OCI-LY1 (cell line): ENCODE data around the gene GLB1L3.
"Not testable (repeated sequence)": the region's sequence is repeated elsewhere in the genome, so short reads cannot be mapped to it uniquely, and the experiment has no call there.

Source experiments
- H2AFZ ChIP-seq: fragments of 200-600 bp; sonication (generic), shearing (Covaris generic); 2 replicates; pipeline ENCODE4 v1.6.0; 2014; ENCODE audit warnings: antibody characterized with exemption, mild to moderate bottlenecking, low read length
- H3F3A ChIP-seq: fragments of 200-600 bp; sonication (generic), shearing (Covaris generic); 2 replicates; pipeline ENCODE4 v1.6.0; 2014; ENCODE audit warnings: mild to moderate bottlenecking, antibody characterized with exemption, low read length, moderate library complexity; ENCODE audit not compliant: insufficient read depth
- H3K27ac ChIP-seq: fragments of 200-600 bp; sonication (generic); 2 replicates; pipeline ENCODE4 v1.5.1; 2014; ENCODE audit warnings: low read length, mixed run types, mild to moderate bottlenecking, low read depth; ENCODE audit not compliant: poor library complexity, severe bottlenecking
- H3K27me3 ChIP-seq: fragments of 200-600 bp; sonication (generic); 2 replicates; pipeline ENCODE4 v1.6.0; 2014; ENCODE audit warnings: antibody characterized with exemption, mild to moderate bottlenecking, low read length, moderate library complexity; ENCODE audit not compliant: insufficient read depth
- H3K36me3 ChIP-seq: fragments of 200-600 bp; sonication (generic); 2 replicates; pipeline ENCODE4 v1.6.1; 2014; ENCODE audit warnings: mild to moderate bottlenecking, antibody characterized with exemption, low read length, moderate library complexity, mixed read lengths; ENCODE audit not compliant: insufficient read depth
- H3K4me1 ChIP-seq: fragments of 200-600 bp; sonication (generic); 2 replicates; pipeline ENCODE4 v1.5.1; 2014; ENCODE audit warnings: mild to moderate bottlenecking, low read length, moderate library complexity; ENCODE audit not compliant: insufficient read depth, severe bottlenecking
- H3K4me2 ChIP-seq: fragments of 200-600 bp; sonication (generic), shearing (Covaris generic); 2 replicates; pipeline ENCODE4 v1.6.1; 2014; ENCODE audit warnings: low read length
- H3K4me3 ChIP-seq: fragments of 200-600 bp; sonication (generic); 2 replicates; pipeline ENCODE4 v1.5.1; 2014; ENCODE audit warnings: low read length, low read depth, mild to moderate bottlenecking, mixed read lengths; ENCODE audit not compliant: poor library complexity, severe bottlenecking
- H3K79me2 ChIP-seq: fragments of 200-600 bp; shearing (Covaris generic); 2 replicates; pipeline ENCODE4 v1.6.1; 2016; ENCODE audit warnings: mixed run types, low read length, mixed read lengths; ENCODE audit not compliant: insufficient read depth
- H3K9ac ChIP-seq: fragments of 200-600 bp; sonication (generic), shearing (Covaris generic); 2 replicates; pipeline ENCODE4 v1.6.1; 2014; ENCODE audit warnings: mild to moderate bottlenecking, low read length, mixed read lengths
- H3K9me2 ChIP-seq: fragments of 200-600 bp; sonication (generic), shearing (Covaris generic); 2 replicates; pipeline ENCODE4 v1.6.1; 2014; ENCODE audit warnings: low read depth, mild to moderate bottlenecking, low read length, mixed read lengths
- H3K9me3 ChIP-seq: fragments of 200-600 bp; shearing (Covaris generic); 2 replicates; pipeline ENCODE4 v1.6.1; 2014; ENCODE audit warnings: low read length, mixed read lengths
- H4K20me1 ChIP-seq: fragments of 200-600 bp; sonication (generic), shearing (Covaris generic); 2 replicates; pipeline ENCODE4 v1.6.0; 2016; ENCODE audit warnings: mild to moderate bottlenecking, low read length; ENCODE audit not compliant: insufficient read depth
- EZH2 ChIP-seq: fragments of 200-600 bp; sonication (generic), shearing (Covaris generic); IDR thresholded peaks from 2 replicates; pipeline ENCODE4 v1.8.0; 2017; ENCODE audit warnings: borderline replicate concordance, mixed run types, mild to moderate bottlenecking, antibody characterized with exemption, low read length, moderate library complexity, mixed read lengths
- TF ChIP-seq, protein P1 (sequence below): fragments of 200-600 bp; sonication (generic), shearing (Covaris generic); IDR thresholded peaks from 2 replicates; pipeline ENCODE4 v1.5.1; 2017; ENCODE audit warnings: mild to moderate bottlenecking, antibody characterized with exemption, low read length, moderate library complexity, mixed read lengths

GLB1L3 gene

DNA sequence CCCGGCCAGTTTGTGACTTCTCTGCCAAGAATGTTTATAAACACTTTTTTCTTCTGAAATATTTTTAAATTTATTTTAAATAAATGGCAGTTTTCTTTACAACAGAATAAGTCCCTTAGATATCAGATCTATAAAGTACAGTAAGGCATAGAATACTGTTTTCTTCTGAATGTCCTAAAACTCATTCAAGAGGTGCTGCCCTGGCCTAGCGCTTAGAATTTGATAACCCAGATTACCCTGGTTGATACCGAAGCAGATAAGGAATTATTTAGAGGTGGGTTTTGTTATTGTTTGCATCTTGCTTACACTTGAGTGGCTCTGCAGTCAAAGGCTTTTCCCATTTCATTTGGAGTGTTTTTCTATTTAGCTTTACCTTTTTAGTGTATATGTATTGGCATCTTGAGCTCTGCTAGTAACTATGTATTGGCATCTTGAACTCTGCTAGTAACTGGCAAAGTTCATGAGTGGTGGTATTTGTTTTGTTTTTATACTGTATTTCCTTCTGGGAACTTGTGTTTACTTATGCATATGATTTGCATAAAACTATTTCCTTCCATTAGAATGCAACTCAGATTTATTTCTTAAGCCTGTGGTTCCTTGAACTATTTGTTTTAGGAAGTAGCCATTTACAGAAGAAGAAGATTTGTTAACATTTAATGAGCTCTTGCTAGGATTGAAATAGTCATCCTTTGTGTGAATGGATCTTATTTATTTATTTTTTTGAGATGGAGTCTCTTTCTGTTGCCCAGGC, 21.6 kb upstream of the GLB1L3 start:
- no peaks in the 10 kb centered on the region for H3K9me2 ChIP-seq
- no peaks in the 10 kb centered on the region for H3F3A ChIP-seq
- H3K36me3 ChIP-seq = peaks cover 20% of the 10 kb centered on the region
- H3K27ac ChIP-seq = no peak overlapping the region
- no peak for TF ChIP-seq EZH2
- TF ChIP-seq, protein P1, sequence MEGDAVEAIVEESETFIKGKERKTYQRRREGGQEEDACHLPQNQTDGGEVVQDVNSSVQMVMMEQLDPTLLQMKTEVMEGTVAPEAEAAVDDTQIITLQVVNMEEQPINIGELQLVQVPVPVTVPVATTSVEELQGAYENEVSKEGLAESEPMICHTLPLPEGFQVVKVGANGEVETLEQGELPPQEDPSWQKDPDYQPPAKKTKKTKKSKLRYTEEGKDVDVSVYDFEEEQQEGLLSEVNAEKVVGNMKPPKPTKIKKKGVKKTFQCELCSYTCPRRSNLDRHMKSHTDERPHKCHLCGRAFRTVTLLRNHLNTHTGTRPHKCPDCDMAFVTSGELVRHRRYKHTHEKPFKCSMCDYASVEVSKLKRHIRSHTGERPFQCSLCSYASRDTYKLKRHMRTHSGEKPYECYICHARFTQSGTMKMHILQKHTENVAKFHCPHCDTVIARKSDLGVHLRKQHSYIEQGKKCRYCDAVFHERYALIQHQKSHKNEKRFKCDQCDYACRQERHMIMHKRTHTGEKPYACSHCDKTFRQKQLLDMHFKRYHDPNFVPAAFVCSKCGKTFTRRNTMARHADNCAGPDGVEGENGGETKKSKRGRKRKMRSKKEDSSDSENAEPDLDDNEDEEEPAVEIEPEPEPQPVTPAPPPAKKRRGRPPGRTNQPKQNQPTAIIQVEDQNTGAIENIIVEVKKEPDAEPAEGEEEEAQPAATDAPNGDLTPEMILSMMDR = no peak
- H3K9me3 ChIP-seq = no peaks in the 10 kb centered on the region
- peak overlapping the region; percentile 71 for H3K4me3 ChIP-seq
- H3K4me2 ChIP-seq = peak overlapping the region; percentile 85
- H4K20me1 ChIP-seq = no peaks in the 10 kb centered on the region
- H3K27me3 ChIP-seq = no peaks in the 10 kb centered on the region
- peak overlapping the region; percentile 71 for H3K9ac ChIP-seq
- no peaks in the 10 kb centered on the region for H3K79me2 ChIP-seq
- no peak overlapping the region for H2AFZ ChIP-seq
- H3K4me1 ChIP-seq = peaks cover 18% of the 10 kb centered on the region

DNA sequence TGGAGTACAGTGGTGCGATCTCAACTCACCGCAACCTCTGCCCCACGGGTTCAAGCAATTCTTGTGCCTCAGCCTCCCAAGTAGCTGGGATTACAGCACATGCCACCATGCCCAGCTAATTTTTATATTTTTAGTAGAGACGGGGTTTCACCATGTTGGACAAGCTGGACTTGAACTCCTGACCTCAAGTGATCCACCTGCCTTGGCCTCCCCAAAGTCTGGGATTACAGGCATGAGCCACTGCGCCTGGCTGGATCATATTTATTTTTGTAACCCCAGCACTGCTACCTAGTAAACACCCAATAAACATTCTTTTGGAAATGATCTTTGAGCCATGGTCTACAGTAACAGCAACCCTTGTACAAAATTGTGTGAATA, 21.0 kb upstream of the GLB1L3 start:
- not testable (repeated sequence) for H3K4me2 ChIP-seq, H4K20me1 ChIP-seq, H3F3A ChIP-seq, H3K9me3 ChIP-seq, H3K9ac ChIP-seq, H3K4me3 ChIP-seq, H3K9me2 ChIP-seq, H2AFZ ChIP-seq, H3K27me3 ChIP-seq, H3K27ac ChIP-seq, H3K79me2 ChIP-seq
- H3K4me1 ChIP-seq = peaks cover 18% of the 10 kb centered on the region
- peaks cover 17% of the 10 kb centered on the region for H3K36me3 ChIP-seq

DNA sequence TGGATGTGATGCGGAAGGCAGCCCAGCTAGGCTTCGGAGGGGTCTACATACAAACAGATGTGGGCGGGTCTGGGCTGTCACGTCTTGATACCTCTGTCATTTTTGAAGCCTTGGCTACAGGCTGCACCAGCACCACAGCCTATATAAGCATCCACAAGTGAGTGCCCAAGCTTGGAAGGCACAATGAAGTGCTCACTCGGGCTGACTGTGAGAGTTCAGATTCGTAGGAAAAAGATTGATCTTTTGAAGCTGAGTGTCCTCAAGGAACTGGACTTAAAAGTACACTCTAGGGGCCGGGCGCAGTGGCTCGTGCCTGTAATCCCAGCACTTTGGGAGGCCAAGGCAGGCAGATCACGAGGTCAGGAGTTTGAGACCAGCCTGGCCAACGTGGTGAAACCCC, 19.1 kb upstream of the GLB1L3 start:
- Histone ChIP-seq H2AFZ (no peak overlapping the region), H3K4me2 (no peak overlapping the region), H3K9me3 (no peaks in the 10 kb centered on the region), H3K27me3 (no peaks in the 10 kb centered on the region), H3K36me3 (0 out of 2 replicates have a peak, but pooled peaks cover 15% of the 10 kb centered on the region), H3K4me1 (peaks cover 17% of the 10 kb centered on the region), H3K79me2 (no peaks in the 10 kb centered on the region), H3K4me3 (no peak overlapping the region), H3K27ac (no peak overlapping the region), H3K9me2 (no peaks in the 10 kb centered on the region), H3K9ac (no peak overlapping the region), H3F3A (no peaks in the 10 kb centered on the region), H4K20me1 (no peaks in the 10 kb centered on the region)
- TF ChIP-seq, protein P1 = no peak
- no peak for TF ChIP-seq EZH2

DNA sequence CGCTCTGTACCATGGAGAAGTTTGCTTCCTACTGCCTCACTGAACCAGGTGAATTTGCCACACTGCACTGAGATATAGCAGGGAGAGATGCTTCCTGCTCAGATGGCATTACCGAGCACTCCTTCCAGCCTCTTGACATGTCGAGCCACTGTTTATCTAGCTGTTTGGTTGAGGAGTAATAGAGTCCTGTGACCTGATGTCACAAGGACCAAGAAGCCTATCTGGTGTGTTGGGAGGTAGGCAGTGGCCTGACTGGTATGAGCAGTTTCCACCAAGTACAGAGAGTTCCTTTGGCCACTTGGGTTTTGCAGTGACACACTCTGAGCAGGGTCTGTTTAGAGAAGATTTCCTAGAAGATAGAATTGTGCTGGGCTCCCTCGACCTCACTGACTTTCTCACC, 17.6 kb upstream of the GLB1L3 start:
- Histone ChIP-seq H3K9me2 (no peaks in the 10 kb centered on the region), H3K4me1 (peaks cover 11% of the 10 kb centered on the region), H4K20me1 (no peaks in the 10 kb centered on the region), H3K9me3 (no peaks in the 10 kb centered on the region), H2AFZ (no peak overlapping the region), H3K9ac (no peak overlapping the region), H3K36me3 (0 out of 2 replicates have a peak, but pooled peaks cover 20% of the 10 kb centered on the region), H3K27me3 (no peaks in the 10 kb centered on the region), H3K4me3 (no peak overlapping the region), H3K27ac (no peak overlapping the region), H3K4me2 (no peak overlapping the region), H3F3A (no peaks in the 10 kb centered on the region), H3K79me2 (no peaks in the 10 kb centered on the region)
- TF ChIP-seq, protein P1 = no peak
- no peak for TF ChIP-seq EZH2
